NCI-H1417 treated with DMSO at 0.1 percent for 48 hours (cell line): ENCODE results near the gene LYPD1.

Source experiments
- DNase-seq: peaks from one replicate; lab custom pipeline; 2025; lab: John Stamatoyannopoulos, UW

The LYPD1 gene

DNA sequence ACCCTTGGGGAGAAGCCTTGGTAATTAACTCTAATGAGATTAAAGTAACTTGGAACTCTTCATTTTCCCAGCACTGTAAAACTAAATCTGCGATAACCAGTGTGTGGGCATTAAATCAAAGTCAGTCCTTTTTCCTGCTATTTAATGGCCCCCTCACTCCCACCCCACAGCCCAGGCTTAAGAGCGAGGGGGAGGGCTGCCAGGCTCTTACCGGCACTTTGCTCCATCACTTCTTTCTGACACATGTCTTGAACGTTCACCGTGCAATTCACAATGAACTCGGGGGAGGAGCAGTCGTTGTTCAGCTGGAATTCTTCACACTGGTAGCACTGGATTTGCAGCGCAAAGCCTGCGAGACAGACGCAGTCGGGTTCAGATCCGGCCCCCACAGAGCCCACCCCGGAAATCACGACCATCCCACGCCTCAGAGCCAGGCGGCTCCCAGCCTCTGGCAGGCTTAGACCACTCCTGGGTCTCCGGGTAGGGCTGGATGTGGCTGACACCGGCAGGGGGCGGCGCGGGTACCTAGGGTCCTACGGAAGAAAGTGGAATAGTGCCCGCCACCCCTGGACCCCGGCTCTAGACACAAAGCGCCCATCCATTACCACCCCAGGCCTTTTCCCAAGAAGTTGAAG lies 1.7 kb downstream of the LYPD1 start:
- DNase-seq: no peak

DNA sequence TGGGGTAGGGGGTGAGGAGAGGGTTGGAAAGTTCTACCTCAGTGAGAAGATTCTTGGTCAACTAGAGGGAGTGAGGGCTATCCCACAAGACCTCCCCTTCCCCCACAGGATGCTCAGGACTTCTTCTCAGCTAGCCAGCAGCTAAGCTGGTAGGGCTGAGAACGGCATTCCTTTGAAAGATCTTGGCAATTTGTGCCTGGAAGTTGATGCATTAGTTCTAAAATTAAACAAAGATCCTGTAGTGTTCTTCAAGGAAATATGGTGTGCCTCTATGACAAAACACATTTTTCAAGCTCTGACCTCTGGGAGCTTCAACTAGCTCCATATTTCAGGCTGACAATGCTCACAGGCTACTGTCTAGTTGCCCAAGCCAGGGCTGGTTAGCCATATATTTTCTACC lies 2.3 kb downstream of the LYPD1 start:
- DNase-seq: no peak

DNA sequence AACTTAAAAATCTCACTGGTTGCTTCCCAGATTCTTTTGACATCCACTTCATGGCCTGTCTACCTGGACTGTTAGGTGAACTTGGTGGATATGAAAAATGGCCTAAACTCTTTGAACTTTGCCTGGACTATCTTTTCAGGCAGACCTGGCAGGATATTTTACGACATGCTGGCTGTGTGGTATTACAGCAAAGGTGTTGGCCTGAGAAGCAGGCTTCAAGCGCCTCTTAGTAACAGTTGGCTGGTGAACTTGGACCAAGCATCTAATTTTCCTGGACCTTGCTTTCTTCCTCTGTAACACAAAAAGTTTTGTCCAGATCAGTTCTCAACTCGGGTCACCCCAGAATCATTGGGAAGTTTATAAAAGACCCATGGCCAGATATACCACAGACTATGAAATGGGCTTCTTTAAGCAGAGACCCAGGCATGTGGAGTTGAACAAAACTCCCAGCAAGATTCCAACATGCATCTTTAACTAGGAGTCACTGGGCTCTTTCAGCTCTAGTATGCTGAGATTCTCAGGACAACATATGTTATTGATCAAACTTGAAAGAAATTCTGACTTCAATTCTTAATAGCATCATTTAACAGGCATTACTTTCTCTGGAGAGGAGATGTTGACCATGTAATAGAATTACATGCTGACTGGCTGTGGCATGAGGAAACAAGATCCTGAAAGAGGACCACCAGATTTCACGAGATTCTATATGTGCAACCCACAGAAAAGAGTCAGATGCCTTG lies 4.4 kb downstream of the LYPD1 start:
- no peak for DNase-seq

DNA sequence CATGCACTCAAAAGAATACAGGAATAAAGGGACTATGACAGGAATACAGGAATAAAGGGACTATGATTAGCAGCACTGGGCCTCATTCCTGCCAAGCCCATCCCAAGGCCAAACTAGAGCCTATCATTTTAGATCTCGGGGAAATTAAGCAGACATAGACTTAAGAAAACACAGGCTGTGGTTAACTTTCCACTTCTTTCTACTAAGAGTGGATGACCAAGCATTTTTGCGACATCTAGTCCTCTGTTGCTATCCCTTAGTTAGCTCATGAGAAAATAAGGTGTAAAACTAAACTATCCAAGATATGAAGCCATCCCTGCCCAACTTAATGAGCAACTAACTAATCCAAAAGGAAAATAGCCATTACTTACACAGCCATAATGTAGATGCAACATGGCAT lies 5.9 kb downstream of the LYPD1 start:
- DNase-seq: no peak

DNA sequence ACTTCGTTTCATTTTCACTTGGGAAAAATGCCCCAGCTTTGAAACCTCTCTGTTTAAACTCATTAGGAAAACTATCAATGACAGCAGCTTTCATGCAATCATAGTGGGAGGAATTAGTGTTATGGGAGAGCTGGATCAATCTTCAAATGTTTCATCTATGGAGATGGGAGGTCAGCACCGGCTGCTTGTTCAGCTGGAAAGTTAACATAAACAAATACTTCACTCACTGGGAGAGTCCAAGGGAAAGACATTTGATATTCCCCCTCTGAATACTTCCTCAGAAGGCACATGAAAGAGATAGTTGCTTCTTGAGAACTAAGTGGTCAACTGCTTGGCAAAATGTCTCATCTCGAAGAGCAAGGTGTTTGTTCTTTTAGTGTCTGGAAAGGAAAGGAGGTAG lies 7.3 kb downstream of the LYPD1 start:
- no peak for DNase-seq

DNA sequence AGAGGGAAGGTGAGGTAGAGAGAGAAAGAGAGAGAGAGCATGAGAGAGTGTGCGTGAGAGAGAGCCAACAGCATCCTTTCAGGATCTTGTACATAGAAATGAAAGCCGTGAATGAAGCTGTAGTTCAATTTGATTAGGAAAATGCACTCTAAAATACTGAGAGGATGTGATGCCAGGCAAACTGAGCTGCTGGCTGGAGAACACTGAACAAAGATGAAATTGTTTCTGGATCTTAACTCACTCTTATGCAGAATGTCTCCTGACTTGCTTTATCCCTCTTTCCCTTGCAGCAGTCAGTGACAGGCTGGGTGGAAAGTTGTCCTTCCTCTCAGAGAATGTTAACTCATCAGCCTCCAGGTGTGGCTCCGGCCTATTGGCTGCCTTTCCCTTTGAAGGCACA lies 10.7 kb downstream of the LYPD1 start:
- no peak for DNase-seq

DNA sequence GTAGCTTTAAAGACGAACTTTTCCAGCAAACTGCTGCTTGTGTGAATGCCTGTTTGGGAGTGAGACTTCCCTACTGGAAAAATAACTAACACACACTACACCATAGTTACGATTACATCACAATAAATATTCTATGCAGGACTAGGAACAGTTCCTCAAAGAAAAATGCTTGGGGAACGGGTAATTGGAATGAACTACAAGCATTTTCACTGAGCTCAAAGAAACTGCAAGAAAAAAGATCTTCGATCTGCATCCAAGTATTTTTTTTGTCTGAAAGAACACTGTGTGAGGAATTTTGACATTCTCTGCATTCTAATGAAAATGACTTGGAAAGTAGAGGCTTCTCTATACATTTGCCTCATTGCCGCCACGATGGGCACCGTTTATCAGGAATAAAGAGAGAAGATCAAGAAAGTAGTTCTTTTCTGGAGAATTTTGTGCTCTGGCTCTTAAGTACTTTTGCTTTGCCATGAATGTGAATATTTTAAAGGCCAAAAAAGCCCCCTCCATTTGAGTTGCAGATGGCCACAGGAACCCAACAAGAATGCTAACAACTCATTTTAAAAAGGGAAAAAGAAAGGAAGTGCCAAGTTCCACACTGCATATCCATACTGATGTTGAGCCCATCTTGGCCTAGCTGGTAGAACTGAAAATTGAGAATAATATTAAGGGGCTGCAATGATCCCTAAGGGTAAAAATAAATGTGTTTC lies 13.6 kb downstream of the LYPD1 start:
- DNase-seq: no peak

DNA sequence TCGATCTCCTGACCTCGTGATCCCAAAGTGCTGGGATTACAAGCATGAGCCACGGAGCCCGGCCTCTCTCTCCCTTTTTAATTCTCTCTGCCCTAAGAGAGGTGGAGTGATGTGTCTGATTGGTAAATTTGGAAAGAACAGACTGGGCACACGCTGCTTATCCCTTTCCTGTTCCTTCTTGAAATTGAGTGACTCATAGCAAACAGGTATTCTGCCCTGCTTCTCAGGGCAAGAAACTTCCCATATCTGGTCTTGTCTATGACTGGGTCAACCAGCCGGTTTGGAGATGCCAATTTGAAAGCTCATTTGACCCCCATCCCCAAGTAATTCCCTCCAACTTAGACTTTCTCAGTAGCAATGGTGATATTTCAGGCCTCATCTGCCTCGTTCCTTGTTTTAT lies 15.0 kb downstream of the LYPD1 start:
- DNase-seq: no peak

DNA sequence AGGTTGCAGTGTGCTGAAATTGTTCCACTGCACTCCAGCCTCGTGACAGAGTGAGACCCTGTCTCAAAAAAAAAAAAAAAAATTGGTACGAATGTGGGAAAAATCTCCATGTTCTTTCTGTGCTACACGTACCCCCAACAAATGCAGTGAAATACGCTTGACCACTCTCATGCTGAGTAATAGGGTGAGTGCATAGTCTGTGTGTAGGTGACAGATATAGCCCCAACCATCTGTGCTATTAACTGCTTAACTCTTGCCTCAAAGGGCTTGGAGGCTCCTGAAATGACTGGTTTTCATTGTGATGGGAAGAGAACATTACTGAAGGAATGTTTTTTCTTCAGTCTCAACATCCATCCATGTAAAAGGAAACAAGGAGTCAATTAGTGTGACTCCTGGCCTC lies 15.7 kb downstream of the LYPD1 start:
- DNase-seq: no peak

DNA sequence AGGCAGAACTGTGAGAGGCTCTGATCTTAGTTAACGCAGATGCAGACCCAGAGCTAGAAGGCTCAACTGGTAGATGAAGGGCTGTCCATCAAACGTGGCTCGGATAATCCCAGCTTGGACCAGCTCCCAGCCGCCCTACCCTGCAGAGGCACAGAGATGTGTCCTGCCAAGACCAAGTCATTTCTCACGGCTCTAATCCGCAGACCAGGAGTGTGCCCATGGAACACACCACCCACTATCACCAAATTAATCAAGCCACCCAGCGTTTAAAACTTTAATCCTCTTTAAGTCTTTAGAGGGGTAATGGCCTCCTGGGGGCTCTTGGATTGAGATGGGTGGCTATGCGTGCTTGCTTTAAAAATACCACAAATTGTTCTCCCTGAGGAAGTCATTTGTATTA lies 17.5 kb downstream of the LYPD1 start:
- DNase-seq: no peak

DNA sequence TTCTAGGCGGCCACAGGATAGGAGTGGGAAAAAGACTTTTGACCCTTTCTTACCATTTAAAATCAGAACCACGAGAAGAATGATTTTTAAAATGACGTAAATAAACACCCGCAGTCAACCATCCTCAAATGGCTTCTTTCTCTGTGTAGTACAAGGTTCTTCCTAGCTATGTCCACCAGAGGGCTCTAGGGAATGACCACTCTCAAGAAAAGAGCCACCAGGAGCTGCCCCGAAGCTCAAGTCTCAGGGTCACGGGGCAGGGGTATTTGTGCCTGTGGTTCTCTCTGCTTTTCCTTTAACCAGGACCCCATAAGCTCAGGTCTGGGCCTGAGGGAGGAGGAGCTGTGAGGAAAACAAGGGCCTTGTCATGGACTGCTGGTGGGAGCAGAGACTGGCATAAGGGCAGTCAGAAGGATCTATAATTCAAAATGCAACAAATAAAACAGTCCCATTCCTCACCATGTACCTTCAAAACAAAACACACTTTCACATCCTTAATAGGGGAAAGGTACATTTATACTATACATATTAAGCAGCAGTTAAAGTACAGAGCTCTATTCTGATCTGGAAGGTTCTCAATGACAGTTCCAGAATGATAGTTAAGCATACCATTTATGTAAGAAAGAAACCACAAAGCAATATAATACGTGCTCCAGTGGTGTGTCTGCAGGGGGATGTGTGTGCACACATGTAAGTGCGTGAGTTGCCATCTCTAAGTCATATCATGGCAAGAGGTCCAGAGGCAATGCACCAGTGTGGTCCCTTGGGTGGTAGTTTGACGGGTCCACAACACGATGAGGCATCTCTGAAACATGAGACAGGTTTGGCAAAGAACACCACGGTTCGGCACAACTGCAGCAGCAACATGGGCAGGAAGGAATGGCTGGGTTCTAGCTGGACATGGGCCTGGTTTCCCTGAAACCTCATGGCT lies 18.6 kb downstream of the LYPD1 start:
- no peak for DNase-seq

DNA sequence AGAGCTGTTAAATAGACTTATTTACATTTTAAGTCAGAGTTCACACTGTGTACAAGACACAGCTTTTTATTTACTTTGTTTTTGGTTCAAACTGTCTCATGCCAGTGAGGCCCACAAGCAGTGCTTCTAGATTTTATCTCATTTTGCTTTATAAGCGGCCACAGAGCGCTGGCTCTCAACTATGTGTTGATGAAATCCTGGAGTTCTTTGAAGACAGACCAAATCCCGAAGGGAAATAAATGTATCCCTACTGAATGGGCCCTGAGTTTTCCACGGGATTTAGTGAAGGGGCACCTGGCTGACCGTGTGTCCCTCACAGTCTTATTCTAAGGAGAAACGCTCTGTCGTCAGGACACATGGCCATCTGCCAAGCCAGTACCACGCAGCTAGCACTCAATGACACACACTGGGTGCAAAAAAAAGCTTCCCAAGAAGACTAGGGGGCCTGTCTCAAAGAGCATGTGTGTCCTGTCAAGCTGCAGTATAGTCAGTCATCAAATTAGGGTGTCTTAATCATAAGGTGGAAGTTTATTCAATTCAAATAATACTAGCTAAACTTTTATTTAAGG lies 23.4 kb downstream of the LYPD1 start:
- DNase-seq: no peak

DNA sequence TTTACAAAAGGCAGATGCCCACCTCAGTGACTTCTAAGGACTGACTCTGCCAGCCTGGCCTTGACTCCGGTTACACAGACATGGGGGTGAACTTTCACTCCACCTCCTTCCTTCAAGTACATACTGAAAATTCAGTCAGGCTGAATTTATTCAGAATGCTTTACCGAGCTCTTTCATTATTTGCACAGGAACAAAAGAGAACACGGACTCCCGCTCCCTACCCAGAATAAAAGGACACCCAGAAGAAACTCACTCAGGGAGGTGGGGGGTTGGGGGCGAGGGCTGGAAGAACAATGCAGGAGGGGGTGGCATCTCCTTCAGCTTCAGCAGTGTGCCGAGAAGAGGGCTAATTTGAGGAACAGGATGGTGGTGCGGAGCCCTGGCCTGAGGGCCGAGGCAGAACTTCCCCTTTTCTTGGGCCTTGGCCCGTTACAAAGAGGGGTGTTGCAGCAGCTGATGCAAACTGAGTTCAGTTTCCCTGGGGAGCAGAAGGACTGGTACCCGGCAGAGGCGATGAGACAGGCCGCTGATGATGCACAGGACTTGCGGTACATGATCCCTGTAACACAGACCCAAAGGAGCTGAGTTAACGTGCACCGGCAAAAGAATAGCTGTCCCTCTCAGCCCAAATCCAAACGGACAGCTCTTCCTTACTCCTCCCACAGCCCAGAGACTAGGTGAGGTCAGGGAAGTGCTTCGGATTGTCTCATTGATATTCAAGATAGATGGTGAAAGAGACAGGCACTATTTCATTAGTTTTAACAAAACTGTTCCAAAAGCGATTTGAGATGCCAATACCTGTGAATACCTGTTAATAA lies 24.1 kb downstream of the LYPD1 start:
- DNase-seq: no peak

DNA sequence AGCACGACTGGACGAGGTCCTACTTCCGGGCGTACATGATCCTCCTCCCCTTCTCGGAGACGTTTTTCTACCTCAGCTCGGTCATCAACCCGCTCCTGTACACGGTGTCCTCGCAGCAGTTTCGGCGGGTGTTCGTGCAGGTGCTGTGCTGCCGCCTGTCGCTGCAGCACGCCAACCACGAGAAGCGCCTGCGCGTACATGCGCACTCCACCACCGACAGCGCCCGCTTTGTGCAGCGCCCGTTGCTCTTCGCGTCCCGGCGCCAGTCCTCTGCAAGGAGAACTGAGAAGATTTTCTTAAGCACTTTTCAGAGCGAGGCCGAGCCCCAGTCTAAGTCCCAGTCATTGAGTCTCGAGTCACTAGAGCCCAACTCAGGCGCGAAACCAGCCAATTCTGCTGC lies 24.8 kb downstream of the LYPD1 start:
- peak; percentile 5 for DNase-seq

DNA sequence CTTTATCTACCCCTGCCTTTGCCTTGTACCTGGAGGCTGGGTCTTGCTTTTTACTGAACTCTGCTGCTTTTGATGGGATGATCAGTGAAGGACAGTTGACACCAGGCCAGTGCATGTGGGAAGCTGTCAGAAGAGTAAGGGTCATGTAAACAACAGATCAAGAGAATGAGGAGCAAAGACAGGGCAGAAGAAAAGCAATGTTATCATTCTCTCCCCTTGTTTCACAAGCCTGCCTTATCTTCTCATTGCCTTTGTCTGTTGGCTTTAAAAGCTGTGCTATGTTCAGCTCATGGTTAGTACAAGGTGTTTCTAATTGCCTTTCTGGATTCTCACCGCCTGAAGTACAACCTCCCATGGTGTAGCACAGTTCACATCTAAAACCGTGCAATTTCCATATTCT lies 27.6 kb downstream of the LYPD1 start:
- DNase-seq: no peak

DNA sequence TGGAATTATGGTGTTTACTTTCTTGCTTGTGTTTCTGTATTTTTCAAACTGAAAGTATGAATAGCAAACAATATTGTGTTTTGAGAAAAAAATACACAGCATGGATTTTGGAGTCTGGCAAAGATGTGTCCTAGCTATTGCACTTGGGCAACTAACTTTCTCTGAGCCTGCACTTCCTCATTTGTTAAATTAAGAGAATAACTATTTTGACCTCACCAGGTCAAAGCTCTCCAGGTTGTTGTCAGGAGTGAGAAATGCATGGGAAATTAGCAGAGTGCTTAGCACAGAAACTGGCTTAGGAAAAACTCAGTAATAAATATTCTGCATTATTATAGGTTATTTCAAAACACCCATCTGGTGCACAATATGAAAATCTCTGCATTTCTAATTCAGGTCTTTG lies 28.2 kb downstream of the LYPD1 start:
- DNase-seq: no peak

DNA sequence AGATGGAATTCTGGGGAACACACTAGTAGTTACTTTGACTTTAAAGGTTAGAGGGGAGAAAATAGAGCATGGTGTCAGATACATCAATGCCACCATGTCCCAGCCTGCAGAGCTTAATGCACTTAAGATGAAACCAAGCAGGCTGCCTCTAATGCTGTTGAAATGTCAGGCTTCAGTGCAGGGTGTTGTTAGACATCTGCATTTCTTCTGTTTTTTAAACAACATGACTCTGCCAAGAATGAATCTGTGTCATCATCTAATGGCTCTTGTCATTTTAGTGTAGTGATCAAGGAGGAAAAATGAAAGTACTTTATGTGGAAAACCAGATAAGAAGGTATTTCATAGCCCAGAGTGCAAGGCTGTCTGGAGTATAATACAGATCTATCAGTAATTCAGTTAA lies 29.9 kb downstream of the LYPD1 start:
- DNase-seq: no peak

DNA sequence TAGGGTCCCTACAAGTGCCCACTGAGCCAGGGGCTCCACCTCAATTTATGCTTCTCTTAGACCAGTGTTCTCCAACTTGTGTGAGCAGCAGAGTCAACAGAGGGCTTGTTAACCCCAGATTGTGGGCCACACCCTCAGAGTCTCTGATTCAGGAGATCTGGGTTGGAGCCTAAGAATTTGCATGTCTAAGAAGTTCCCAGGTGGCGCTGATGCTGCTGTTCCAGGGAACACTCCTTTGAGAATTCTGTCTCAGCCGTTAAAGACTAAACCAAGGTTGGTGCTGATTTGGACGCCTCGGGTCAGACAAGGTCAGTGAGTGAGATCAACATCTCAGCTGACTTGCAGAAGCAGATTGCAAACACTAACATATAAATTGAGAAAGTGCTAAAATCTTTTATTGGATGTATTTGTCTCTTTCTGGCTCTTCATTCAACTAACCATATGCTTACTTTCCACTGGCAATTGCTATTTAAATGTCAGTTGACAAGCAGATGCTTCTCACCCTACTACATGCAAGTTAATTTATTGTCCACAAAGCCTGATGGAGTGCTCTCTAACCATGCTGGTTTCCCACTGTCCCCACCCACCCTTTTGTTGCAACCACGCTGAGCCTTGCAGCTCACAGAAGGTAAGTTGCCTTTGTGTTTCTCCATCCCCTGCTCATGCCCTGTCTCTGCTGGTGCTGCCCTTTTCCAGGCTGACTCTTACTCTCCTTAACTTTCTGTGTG lies 31.5 kb downstream of the LYPD1 start:
- DNase-seq: no peak

DNA sequence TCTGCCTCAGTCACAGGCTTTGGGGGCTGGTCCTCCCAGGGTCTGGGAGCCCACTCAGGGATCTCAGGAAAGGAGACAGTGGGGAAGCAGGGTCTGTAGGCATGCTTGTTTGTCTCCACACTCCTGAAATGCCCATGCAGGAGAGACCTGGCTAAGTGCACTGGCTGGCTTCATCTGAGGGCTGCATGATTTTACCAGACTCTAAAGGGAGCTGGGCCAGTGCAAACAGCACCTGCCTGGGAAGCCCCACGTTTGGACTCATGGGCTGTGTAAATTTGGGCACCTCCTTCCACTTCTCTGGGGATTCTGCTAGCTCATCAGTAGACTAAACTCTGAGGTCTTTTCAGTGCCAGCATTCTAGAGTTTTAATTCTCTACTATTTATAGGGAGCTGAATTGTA lies 33.7 kb downstream of the LYPD1 start:
- DNase-seq: no peak

DNA sequence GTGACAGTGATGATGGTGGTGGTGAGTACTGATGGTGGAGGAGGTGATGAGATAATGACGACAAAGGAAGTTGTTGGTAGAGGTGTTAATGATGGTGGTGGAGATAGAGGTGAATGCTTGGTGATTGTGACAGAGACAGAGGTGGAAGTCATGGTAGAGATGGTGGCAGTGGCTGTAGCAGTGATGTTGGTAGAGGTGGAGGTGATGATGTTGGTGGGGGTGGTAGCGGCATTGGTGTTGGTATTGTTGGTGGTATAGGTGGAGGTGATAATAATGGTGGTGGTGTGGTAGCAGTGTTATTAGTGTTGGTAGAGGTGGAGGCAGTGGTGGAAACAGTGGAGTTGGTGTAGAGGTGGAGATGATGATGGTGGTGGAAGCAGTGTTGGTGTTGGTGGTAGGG lies 36.4 kb downstream of the LYPD1 start:
- no peak for DNase-seq
